Large intestine (tissue), 3 donors: Measurements from ENCODE around the gene PLCB1. TPM values are rescaled to one million over a fixed set of nuclear protein-coding genes. Genes with fewer than 3 reads are reported as not detected.

Experiments
- DNase-seq, 2 donors: peaks; one replicate each; pipeline versions ENCODE4 v3.0.0 to v3.0.0-alpha.2; 2013
- H3K27ac ChIP-seq: one replicate; pipeline ENCODE4 v1.5.1; 2013; ENCODE audit warnings: low read length
- H3K27me3 ChIP-seq: 2 replicates; pipeline ENCODE4 v1.6.1; 2013; ENCODE audit warnings: low read length; ENCODE audit not compliant: control insufficient read depth, insufficient read depth
- H3K36me3 ChIP-seq: 2 replicates; pipeline ENCODE4 v1.6.1; 2013; ENCODE audit warnings: low read length; ENCODE audit not compliant: control insufficient read depth, insufficient read depth
- H3K4me1 ChIP-seq: one replicate; pipeline ENCODE4 v1.6.1; 2013; ENCODE audit warnings: low read length; ENCODE audit not compliant: control insufficient read depth, insufficient read depth
- H3K4me3 ChIP-seq: one replicate; pipeline ENCODE4 v1.5.1; 2013; ENCODE audit warnings: low read length
- H3K9me3 ChIP-seq: one replicate; pipeline ENCODE4 v1.6.1; 2013; ENCODE audit warnings: mild to moderate bottlenecking, low read depth, low read length, moderate library complexity; ENCODE audit not compliant: control insufficient read depth
- WGBS: methylation state at CpG from one replicate; pipeline ENCODE4 v1.1.5; 2013; ENCODE audit warnings: low lambda C conversion rate; ENCODE audit not compliant: insufficient coverage; 5-methylcytosine and 5-hydroxymethylcytosine counted together
- polyA plus RNA-seq: library from polyadenylated mRNA; unstranded; fragments of 120-200 nt; gene quantifications from one replicate; pipeline ENCODE4 v1.2.1, GENCODE V29; 2013

Gene PLCB1
- polyA plus RNA-seq, 1 donor = 7.4 TPM

DNA sequence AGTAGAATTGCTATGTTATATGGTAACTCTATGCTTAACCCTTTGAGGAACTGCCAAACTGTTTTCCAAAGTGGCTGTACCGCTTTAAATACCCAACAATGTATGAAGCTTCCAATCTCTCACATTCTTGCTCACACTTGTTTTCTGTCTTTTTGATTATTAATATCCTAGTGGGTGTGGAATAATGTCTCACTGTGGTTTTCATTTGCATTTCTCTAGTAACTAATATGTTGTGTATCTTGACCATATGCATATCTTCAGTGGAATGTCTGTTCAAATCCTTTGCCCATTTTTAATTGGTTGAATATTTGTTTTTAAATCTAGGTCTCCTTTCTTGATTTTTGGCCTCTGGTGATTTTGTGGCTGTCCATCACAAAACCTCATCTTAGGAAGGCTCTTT lies 759.0 kb downstream of the PLCB1 start:
- H3K36me3 ChIP-seq = no peaks in the 10 kb centered on the region
- 100% methylated on average over 1 of the region's 1 CpG for WGBS
- H3K27ac ChIP-seq = no peak overlapping the region

GRCh38 chr20:8895472-8895871 lies 763.4 kb downstream of the PLCB1 start:
- Histone ChIP-seq H3K4me3 (no peak overlapping the region), H3K9me3 (no peaks in the 10 kb centered on the region), H3K4me1 (no peaks in the 10 kb centered on the region), H3K27me3 (no peaks in the 10 kb centered on the region), H3K36me3 (no peaks in the 10 kb centered on the region), H3K27ac (no peak overlapping the region)
- no peak for DNase-seq

More for the DNA sequence above, 759.0 kb downstream of the PLCB1 start:
- no peak overlapping the region for H3K4me3 ChIP-seq
- no peak for DNase-seq
- no peaks in the 10 kb centered on the region for H3K4me1 ChIP-seq
- H3K27me3 ChIP-seq = no peaks in the 10 kb centered on the region
- H3K9me3 ChIP-seq = no peaks in the 10 kb centered on the region

DNA sequence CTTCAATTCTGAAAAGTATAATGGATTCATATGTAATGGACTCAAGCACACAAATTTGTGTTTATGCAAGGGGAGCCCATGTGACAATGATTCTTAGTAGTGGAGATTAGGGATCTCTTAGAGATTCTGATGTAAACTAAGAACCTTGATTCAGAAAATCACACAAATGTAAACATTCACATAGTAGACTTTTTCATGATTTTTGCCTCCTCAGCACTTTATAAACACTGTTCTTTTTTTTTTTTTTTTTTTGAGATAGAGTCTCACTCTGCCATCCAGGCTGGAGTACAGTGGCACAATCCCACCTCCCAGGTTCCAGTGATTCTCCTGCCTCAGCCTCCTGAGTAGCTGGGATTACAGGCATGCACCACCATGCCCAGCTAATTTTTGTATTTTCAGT lies 766.8 kb downstream of the PLCB1 start:
- Histone ChIP-seq H3K27ac (no peak overlapping the region), H3K4me1 (no peaks in the 10 kb centered on the region), H3K36me3 (no peaks in the 10 kb centered on the region), H3K9me3 (no peaks in the 10 kb centered on the region), H3K27me3 (no peaks in the 10 kb centered on the region), H3K4me3 (no peak overlapping the region)
- DNase-seq = no peak

- Histone ChIP-seq H3K4me1 (no peaks in the 10 kb centered on the region), H3K9me3 (no peaks in the 10 kb centered on the region), H3K27ac (no peak overlapping the region), H3K27me3 (no peaks in the 10 kb centered on the region), H3K4me3 (no peak overlapping the region), H3K36me3 (no peaks in the 10 kb centered on the region)
- WGBS = no CpG with 5 or more reads among the region's 8 CpGs
- DNase-seq = no peak
Measured at GRCh38 chr20:8901237-8902025, 769.4 kb downstream of the PLCB1 start.

- H3K9me3 ChIP-seq = no peaks in the 10 kb centered on the region
- H3K36me3 ChIP-seq = no peaks in the 10 kb centered on the region
- DNase-seq = no peak
- no peaks in the 10 kb centered on the region for H3K27me3 ChIP-seq
- no CpG with 5 or more reads among the region's 2 CpGs for whole genome bisulfite sequencing
- no peaks in the 10 kb centered on the region for H3K4me1 ChIP-seq
- H3K27ac ChIP-seq = no peak overlapping the region
- no peak overlapping the region for H3K4me3 ChIP-seq
Measured at GRCh38 chr20:8903655-8904605, 771.9 kb downstream of the PLCB1 start.

- DNase-seq = no peak
- Histone ChIP-seq H3K27me3 (no peaks in the 10 kb centered on the region), H3K4me1 (no peaks in the 10 kb centered on the region), H3K27ac (no peak overlapping the region), H3K9me3 (no peaks in the 10 kb centered on the region), H3K36me3 (no peaks in the 10 kb centered on the region), H3K4me3 (no peak overlapping the region)
Measured at GRCh38 chr20:8909596-8909995, 777.5 kb downstream of the PLCB1 start.

- no peaks in the 10 kb centered on the region for H3K36me3 ChIP-seq
- no peak overlapping the region for H3K27ac ChIP-seq
- DNase-seq = no peak
- no peaks in the 10 kb centered on the region for H3K4me1 ChIP-seq
- WGBS = 80% methylated on average over 2 of the region's 3 CpGs
- no peak overlapping the region for H3K4me3 ChIP-seq
- H3K9me3 ChIP-seq = no peaks in the 10 kb centered on the region
- H3K27me3 ChIP-seq = no peaks in the 10 kb centered on the region
Measured at GRCh38 chr20:8912096-8912495, 780.0 kb downstream of the PLCB1 start.

- Histone ChIP-seq H3K27ac (no peak overlapping the region), H3K4me1 (no peaks in the 10 kb centered on the region), H3K27me3 (no peaks in the 10 kb centered on the region), H3K9me3 (no peaks in the 10 kb centered on the region), H3K4me3 (no peak overlapping the region), H3K36me3 (no peaks in the 10 kb centered on the region)
- no peak for DNase-seq
- 80% methylated on average over 1 of the region's 3 CpGs for WGBS
Measured at GRCh38 chr20:8912731-8913130, 780.7 kb downstream of the PLCB1 start.

- Histone ChIP-seq H3K27ac (no peak overlapping the region), H3K36me3 (no peaks in the 10 kb centered on the region), H3K4me1 (no peaks in the 10 kb centered on the region), H3K4me3 (no peak overlapping the region), H3K9me3 (no peaks in the 10 kb centered on the region), H3K27me3 (no peaks in the 10 kb centered on the region)
- no peak for DNase-seq
Measured at GRCh38 chr20:8913456-8913855, 781.4 kb downstream of the PLCB1 start.

GRCh38 chr20:8914421-8914820 lies 782.4 kb downstream of the PLCB1 start:
- no peaks in the 10 kb centered on the region for H3K36me3 ChIP-seq
- H3K4me1 ChIP-seq = no peaks in the 10 kb centered on the region
- H3K27ac ChIP-seq = no peak overlapping the region
- WGBS = no CpG with 5 or more reads among the region's 1 CpG
- H3K9me3 ChIP-seq = no peaks in the 10 kb centered on the region
- DNase-seq = no peak
- no peaks in the 10 kb centered on the region for H3K27me3 ChIP-seq
- H3K4me3 ChIP-seq = no peak overlapping the region

- H3K27me3 ChIP-seq = no peaks in the 10 kb centered on the region
- H3K9me3 ChIP-seq = no peaks in the 10 kb centered on the region
- H3K4me3 ChIP-seq = no peak overlapping the region
- H3K27ac ChIP-seq = no peak overlapping the region
- no peaks in the 10 kb centered on the region for H3K36me3 ChIP-seq
- DNase-seq = no peak
- no peaks in the 10 kb centered on the region for H3K4me1 ChIP-seq
Measured at GRCh38 chr20:8917084-8917483, 785.0 kb downstream of the PLCB1 start.
